Neural progenitor cell (in vitro differentiated cells): ENCODE results near the gene ADTRP.

Experiments
- EZH2 ChIP-seq: fragments of 200-600 bp; sonication (generic); IDR thresholded peaks from 2 replicates; pipeline ENCODE4 v1.6.1; 2017; ENCODE audit warnings: antibody characterized with exemption, mild to moderate bottlenecking, moderate library complexity
- TF ChIP-seq, protein P1 (sequence below): fragments of 200-600 bp; sonication (generic); IDR thresholded peaks from 2 replicates; pipeline ENCODE4 v1.5.1; 2017; ENCODE audit warnings: antibody characterized with exemption, mild to moderate bottlenecking

DNA sequence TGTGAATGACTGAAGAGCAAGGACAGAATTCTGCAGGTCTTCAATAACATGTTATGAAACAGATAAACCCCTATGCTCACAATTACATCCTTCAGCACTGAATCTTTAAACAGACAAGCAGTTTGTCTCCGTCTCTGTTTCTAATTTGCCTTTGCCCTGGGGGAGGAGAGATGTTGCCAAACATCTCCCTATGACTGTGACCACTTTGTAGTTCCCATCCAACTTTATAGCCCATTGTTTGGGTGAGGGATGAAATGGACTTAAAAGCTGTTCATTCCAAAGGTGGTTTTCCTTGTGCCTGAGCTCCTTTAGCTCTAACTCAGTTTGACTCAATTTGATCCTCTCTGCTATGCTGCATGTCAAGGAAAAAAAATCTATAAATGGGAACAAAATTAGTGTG, 19.5 kb upstream of the ADTRP start:
- no peak for TF ChIP-seq EZH2
- TF ChIP-seq, protein P1, sequence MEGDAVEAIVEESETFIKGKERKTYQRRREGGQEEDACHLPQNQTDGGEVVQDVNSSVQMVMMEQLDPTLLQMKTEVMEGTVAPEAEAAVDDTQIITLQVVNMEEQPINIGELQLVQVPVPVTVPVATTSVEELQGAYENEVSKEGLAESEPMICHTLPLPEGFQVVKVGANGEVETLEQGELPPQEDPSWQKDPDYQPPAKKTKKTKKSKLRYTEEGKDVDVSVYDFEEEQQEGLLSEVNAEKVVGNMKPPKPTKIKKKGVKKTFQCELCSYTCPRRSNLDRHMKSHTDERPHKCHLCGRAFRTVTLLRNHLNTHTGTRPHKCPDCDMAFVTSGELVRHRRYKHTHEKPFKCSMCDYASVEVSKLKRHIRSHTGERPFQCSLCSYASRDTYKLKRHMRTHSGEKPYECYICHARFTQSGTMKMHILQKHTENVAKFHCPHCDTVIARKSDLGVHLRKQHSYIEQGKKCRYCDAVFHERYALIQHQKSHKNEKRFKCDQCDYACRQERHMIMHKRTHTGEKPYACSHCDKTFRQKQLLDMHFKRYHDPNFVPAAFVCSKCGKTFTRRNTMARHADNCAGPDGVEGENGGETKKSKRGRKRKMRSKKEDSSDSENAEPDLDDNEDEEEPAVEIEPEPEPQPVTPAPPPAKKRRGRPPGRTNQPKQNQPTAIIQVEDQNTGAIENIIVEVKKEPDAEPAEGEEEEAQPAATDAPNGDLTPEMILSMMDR: no peak
